Anterior cingulate cortex (tissue), 58 donors: Measurements from ENCODE around the gene WDR86.

Experiments used
- DNase-seq, 58 donors: peaks; one replicate each; lab custom pipeline; 2025; lab: John Stamatoyannopoulos, UW

The WDR86 gene

DNA sequence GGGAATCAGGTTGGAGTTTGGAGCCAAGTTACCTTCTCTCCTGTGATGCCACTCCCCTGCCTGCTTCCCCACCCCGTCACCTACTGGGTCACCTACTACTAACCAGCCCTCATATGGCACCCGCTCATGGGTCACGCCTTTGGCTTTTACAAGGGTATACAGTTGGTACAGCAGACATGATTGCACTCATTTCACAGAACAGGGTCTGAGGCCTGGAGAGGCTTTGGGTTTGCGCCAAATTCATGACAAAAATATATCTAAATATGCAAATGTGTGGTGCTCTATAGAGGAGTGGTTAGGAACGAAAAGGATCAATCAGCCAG, 19.4 kb upstream of the WDR86 start:
- DNase-seq, result no peak

DNA sequence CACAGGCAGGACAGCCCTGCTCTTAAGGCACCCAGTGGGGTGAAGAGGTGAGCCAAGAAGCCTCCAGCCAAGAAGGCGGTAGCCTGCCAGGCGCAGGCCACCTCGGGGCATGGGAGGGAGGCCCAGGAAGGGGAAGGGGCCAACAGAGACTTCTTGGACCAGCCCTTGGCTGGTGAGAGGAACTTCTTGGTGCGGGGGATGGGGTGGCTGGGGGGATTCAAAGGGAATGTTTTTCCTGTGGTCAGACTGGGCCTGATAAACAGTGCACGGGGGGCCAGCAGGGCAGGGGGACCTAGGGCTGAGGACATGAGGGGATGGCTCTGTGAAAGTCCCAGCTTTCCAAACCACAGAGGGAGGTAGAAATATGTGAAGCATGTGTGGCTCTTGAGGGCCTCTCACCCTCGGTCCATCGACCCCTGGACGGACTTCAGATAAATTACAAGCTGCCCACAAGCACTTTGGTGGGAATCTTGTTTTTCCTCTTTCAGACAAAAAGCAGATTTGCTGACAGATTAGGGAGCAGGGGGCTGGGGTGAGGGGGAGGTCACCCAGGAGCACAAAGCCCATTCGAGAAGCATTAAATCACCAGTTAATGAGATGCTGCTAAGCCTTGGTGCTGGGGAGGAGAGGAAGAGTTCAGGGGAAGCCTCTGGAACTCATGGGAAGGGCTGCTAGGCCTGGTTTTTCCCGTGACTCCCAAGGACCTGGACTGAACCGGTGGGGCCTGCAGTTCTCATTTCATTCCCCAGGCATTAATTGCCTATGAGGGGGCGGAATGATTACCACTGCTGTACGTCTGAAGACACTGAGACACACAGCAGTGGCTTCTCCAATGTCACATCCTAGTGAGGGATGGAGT, 18.8 kb upstream of the WDR86 start:
- DNase-seq, result peak in 16 of 58 donors; percentile 7 to 58 (median 26)

DNA sequence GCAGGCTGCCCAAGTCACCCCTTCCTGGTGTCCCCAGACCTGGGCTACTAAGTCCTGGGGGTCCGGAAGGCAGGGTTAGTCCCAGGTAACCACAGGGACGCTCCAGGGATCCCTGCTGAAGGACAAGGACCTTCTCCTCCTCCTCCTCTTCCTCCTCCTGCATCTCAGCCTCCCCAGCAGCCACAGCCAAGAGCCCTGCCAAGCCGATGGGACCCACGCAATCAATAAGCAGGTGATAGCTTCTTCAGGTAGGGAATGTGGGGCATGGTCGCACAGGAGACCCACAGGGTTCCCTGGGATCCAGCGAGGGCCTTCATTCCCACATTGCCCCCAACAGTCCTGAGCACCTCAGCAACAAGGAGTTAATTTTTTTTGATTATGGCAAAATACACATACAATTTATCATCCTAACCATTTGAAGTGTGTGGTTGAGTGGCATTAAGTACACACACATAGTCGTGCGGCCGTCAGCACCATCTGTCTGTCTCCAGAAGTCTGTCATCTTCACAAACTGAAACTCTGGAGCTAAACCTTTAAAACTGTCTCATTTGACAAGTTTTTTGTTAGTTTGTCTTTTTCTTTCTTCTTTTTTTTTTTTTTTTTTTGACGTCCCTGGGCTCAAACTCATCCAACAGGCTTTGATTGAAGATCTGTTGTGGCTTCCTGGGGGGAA, 18.0 kb upstream of the WDR86 start:
- DNase-seq, result no peak

DNA sequence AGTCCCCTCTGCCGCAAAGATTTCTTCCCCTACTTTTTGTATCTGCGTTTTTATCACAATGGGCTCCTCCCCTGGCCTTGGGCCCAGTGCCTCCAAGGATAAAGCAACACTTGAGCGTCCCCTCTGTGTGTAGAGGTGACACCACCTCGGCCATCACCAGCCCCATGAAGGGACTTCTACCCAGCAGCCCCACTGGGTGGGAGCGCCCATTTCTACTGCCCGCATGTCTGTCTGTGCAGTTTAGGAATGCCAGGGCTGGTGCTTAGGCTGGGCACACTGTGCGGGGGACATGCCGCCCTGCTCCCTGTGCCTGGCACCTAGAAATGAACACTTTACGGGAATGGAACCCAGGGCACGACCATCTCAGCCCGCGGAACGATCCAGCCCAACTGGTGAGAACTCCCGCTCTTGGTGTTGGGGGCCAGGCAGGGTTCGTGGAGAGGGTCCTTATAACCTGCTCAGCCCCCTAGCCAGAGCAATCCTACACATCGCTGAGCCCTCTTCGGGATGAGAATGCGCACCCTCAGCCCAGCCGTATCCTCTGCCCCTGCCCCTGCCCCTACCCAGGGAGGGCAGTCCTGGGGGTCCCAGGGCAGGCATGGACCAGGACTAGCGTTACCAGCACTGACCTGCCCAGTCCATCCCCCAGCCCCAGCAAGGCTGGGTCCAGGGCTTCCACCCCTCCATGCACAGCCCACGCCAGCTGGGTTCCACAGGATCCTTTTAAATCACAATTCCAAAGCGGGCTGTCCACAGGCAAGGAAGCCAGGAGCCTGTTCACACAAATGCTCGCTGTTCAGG, 17.3 kb upstream of the WDR86 start:
- DNase-seq, result no peak

DNA sequence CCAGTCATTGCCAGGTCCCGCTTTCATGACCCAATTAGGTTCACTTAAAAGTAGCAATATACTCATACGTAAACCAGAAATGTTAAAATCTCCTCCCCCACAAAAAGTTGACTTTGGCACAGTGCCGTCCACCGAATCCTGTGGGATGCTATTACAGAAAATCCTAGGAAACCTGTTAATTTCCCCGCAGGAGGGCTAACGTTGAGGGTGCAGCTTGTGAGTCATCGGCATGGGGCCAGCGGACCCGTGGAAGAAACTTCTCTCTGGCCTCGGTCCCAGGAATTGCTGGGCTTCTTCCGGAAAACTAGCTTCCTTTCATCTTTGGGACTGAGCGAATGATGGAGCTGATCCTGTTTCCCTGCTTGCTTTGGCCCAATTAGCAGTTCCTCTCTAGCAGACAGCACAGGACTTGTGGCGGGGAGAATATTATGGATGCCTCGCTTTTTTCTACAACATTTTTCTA, 16.6 kb upstream of the WDR86 start:
- DNase-seq, result peak in 7 of 58 donors; percentile 13 to 63 (median 27)

DNA sequence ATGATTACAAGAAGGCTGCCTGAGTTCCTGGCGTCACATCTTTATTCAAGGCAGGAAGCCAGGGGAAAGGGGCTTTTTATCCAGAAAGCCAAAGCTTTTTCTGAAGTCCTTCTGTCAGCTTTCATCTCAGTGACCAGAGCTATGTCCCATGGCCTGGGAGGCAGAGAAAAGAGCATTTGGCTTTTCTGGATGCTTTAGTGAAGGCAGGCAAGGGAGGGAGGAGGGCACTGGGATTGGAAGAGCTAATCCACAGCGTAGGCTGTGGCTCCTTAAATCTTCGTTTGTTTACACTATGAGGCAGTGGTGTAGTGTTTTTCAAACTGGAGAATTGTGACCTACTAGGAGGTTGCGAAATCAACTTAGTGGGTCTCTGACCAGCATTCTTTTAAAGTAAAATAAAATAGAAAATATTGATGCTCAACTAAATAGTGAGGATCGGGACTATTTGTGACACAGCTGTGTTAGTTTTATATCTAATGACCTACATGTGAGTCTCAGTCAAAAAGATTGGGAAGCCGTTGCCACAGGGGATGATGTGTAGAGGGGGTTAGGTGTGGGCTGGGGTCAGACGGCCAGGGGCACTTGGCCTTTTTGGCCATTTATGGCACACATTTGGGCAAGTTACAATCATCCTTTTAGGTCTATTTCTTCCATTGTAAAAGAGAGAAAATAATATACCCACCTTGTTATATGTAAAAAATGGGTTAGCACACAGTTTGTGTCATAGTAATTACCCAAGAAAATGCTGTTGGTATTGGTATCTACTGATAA, 16.0 kb upstream of the WDR86 start:
- DNase-seq, result no peak

DNA sequence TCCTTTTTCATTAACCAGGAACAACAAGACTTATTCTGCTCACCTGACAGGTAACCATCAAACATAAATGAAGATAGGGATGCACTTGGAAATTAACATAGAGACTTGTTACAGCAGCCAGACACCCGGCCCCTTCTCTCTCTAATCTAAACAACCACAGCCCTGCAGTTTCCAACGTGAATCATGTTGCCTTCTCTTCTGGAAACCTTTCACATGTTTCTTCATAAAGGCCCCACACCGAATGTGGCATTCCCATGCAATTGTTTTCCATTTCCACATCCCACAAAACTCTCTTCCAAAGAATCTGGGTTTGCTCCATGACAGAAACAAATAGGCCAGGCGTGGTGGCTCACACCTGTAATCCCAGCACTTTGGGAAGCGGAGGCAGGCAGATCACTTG, 15.0 kb upstream of the WDR86 start:
- DNase-seq, result no peak

DNA sequence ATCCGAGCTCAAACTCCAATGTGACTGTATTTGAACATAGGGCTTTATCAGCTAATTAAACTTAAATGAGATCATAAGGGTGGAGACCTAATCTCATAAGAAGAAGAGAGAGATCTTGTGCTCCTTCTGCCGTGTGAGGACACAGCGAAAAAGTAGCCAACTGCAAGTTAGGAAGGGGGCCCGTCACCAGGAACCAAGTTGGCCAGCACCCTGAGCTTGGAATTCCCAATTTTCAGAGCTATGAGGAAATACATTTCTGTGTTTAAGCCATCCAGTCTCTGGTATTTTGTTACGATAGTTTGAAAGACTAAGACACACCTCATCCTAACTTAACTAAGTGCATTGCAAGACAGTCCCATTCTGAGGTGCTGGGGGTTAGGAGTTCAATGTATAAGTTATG, 14.1 kb upstream of the WDR86 start:
- DNase-seq, result no peak

DNA sequence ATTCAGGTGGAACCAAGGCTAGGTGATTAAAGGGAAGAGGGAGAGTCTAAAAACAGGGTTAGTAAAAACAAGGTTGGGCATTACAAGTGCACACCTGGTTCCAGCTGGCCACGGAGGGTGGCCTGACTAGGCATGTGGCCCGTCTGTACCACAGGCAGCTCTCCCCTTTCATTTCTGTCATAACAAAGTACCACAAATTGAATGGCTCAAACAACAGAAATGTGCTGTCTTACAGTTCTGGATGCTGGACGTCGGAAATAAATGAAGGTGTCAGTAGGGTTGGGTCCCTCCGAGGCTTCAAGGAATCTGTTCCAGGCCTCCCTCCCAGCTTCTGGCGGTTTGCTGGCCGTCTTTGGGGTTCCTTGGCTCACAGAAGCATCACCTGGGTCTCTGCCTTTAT, 13.4 kb upstream of the WDR86 start:
- DNase-seq, result no peak

DNA sequence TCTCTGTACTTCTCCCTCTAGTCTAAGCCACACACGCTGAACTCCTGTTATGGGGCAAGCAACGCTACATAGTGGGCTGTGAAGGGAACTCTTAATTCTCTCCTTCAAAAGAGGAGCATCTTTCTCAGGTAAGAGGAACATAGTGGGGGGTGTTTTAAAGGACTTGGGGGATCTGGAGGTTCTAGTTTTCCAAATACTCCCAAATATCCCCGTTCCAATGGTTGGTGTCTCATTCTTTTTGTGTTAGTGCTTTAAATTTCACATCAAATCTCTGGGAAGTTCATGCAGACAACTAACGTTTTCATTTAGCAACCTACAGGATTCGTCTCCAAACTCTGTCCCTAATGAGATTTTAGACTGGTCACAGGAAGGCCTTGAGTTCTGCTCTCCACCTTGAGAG, 12.4 kb upstream of the WDR86 start:
- no peak for DNase-seq

DNA sequence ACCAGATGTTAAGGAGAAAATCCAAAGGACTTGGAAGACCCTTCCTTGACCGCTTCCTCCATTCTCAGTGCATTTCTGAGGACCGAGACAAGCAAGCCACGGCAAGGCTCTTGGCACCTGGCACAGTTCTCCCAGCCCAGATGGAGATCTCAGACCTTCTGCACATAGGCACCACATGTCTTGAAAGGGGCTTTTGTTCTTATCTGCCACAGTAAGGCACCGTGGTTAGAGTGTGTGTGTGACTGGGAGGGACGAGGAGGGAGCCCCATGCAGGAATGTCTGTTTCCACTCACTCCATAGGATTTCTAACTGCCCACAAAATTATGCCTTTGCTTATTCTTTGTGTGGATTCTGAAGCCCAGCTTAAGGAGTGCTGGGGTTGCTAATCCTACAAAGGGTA, 10.3 kb upstream of the WDR86 start:
- DNase-seq, result no peak

DNA sequence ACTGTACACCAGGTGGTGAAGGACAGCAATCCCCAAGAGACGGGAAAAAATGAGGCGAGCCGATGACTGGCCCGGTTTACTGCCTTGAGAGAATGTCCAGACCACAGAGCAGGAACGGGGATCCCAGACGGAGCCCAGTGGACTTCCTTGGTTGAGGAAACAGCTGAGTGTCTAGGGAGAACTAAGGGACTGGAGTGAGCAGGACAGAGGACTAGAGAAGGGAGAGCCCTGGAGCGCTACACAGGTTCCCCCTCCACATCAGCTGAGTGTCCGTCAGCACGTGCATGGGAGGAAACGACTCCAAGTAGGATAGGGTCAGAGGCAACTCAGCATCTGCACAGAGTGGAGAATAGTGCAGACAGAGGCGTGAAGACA, 7.1 kb upstream of the WDR86 start:
- no peak for DNase-seq

DNA sequence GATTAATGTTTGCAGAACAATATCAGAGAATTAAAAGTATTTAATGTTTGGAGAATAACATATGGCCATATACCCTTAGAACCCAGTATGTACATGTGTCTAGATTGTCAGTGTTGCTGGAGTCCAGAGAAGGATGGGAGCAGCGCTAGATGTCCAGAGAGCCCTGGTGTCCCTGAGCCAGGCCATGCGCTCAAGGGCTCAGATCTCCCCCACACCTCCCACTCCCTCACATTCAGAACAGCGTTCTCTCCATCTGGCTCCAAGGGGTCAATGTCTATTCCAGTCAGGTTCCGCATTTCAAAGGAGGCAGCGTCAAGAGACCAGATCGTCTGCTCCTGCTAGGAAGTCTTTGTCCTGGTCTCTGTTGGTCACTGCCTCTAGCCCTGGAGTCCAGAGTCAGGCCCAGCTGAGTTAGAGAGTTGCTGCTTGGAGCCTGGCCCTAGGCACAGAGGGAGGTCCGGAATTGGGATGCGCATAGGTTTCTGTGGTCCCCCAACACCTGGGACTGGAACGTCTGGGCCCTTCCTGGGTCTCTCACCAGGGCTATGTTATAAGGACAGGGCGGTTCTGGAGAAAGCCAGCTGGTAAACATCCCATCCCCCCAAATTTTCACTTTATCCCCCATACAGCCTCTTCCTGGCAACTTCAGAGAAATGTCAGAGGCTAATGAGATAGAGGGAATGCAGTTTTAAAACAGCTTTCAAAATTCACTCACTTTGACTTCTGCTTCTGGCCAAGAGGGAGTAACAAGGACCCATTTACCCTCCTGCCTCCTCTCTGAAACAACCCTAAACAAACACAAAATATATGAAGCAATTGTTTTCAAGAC, 6.5 kb upstream of the WDR86 start:
- no peak for DNase-seq

DNA sequence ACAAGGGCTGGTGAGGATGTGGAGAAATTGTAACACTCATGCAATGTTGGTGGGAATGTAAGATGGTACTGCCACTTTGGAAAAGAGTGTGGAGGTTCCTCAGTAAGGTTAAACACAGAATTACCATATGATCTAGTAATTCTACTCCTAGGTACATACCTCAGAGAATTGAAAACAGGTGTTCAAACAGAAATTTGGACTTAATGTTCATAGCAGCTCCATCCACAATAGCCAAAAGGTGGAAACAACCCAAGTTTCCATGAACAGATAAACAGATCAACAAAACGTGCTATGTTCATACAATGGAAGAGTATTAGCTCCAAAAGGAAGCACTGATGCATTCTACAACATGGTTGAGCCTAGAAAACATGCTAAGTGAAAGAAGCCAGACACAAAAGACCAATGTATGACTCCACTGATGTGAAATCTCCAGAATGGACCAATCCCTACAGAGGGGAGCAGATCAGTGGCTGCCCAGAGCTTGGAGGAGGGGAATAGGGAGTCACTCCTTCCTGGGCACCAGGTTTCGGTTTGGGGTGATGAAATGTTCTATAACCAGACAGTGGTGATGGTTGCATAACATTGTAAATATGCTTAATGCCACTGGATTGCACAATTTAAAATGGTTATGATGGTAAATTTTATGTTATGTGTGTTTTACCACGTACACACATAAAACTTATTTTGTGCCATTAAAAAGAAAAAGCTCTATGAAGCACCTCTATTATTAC, 5.7 kb upstream of the WDR86 start:
- DNase-seq, result no peak

DNA sequence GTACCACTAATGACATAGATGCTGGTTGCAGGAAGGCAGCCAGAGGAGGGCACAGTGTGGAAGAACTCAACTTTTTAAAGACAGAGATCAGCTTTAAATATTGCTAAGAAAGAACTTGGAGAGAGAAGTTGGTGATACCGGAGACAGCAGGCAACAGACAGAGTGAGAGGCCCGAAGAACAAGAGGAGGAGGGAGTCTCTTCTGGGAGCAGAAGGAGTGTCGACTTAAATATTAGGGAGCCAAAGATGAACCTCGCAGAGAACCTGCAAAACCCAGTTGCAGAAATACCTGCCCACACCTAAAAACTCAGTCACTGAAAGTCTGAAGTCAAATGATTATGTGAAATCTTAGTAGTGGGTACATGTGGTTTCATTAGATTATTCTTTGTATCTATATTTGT, 3.4 kb upstream of the WDR86 start:
- DNase-seq, result no peak

DNA sequence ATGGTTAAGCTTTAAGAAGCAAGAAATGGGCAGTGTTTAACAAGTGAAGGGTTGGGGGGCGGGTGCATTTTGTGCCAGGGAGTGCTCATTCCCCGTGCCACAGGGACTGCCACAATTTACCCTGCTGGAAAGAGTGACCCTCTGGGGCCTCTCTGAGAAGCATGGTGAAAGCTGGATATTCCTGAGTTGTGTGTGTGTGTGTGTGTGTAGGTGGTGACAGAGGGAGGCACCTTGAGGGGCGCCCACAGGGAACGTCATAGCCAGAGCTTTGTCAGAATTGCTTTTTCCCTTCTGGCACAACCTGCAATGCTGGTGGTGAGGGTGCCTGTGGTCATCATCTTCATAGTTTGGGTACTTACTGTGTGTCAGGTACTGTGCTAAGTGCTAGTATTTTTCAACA, 2.5 kb upstream of the WDR86 start:
- DNase-seq, result no peak

DNA sequence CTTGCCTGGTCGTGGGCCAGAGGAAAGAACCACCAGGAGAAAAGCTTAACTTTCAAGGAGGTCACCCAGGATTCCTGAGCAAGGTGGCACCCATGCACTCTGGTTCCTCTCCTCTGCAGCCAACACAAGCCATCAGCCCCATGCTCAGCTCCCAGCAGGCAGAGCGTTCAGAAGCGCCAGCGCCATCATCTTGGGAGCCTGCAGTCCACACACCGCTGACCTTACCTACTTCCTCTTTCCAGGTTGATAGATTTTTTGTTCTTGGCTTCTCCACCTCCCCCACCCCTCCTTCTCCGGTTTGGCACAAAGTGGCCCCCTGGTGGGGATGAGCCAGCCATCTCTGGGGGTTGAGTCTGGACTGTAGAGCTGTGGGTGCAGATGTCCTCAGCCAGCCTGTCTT, 1.7 kb upstream of the WDR86 start:
- DNase-seq, result no peak

DNA sequence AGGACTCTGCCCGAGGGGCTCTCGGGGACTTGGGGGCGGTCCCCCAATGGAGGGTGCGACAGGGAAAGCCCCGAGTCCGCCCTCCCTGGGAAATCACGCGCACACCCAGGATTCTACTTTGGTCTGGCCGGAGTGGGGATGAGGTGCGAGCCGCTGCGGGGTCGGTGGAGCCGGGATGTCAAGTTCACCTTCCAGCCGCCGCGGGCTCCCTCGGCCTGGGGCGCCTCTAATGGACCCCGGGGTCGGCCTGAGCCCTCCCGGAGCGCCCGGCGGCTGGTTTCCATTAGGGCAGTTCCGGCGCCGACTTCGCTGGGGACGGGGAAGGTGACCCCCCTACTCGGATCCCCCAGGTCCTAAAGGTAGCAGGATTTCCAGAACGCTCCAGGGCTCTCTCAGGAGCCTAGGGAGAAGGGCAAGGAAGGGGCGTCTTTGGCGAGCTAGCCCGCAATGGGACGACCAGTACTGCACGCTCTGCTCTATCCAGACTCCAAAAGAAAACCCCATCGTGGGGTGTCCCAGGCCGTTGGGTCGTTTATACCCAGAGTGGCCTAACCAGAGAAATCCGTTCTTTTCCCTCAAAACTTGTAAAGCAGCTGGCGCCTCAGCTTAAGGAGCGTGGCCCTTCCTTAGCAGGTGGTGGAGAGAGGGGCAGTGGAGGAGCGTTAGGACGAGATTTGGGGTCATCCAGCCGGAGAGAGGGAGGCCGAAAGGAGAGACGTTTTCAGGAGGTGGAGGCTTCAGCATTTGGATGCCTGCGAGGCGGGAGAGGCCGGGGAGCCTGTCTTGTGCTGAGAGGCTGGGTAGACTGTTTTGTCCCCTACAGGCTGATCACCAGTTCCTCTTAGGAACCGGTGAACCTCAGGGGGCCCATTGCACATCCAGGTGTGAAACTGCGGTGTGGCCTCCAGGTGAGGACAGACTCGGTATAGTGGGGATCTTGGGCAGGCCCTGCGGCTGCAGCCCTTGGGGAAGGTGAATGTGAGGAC, 860 bp upstream of the WDR86 start:
- no peak for DNase-seq
